Germinal center (tissue), 1 donor: ENCODE results near the gene SPTBN4.
"Not testable (repeated sequence)": the region's sequence is repeated elsewhere in the genome, so short reads cannot be mapped to it uniquely, and the experiment has no call there.

Experiments used
- DNase-seq: peaks from one replicate; pipeline ENCODE4 v3.0.0; 2012; ENCODE audit warnings: mixed read lengths, low spot score

The SPTBN4 gene

DNA sequence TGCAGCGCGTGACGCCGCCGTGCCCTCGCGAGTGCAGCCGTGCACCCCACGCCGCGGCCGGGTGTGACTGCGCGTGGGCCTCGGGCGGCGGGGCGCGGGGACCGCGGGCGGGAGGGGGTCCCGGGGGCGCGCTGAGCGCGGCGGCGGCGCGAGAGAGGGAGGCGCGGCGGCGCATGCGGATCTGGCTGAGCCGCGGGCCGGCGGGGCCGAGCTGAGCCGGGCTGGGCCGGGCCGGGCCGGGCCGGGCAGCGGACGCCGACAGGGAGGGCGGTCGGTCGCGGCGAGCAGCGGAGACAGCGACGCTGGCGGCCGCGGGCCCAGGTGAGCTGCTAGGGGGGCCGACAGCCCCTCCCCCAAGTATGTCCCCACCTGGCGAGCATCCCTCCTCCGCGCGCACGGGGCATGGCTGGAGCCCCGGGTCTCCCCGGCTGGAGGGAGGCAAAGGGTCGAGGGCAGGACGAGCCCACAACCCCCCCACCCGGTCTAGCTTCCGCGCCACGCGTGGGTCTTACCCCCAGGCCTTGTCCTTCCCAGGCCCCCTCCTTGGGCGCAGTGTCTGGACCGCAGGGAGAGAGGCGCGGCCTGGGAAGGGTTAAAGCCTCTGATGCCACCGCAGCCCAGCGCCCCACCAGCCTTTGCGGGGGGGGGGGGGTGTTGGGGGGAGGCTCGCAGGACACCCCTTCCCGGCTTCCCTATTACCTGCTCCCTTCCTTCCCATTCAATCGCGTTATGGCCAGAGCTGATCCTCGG, at the start of gene SPTBN4:
Gene SPTBN4 (plus strand): TSS at position 17 of the 750 bp plus-strand sequence. CDS start 5,621 bp downstream, outside the sequence.
- DNase-seq, result no peak

DNA sequence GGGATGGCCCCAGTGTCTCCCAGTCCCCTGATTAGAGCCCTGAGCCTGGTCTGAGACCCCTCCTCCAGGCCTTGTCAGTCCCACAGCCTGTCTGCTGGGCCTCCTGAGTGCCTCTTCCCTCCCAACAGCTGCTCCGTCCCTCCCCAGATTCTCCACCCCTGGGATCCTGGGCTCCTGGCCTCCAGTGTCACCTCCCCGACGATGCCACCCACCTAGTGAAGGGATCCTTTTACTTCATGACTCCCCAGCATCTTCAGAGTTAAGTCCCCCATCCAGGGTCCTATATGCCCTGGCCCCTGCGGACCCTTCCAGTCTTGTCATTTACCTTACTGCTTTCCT, 49.2 kb upstream of the SPTBN4 start:
- no peak for DNase-seq

DNA sequence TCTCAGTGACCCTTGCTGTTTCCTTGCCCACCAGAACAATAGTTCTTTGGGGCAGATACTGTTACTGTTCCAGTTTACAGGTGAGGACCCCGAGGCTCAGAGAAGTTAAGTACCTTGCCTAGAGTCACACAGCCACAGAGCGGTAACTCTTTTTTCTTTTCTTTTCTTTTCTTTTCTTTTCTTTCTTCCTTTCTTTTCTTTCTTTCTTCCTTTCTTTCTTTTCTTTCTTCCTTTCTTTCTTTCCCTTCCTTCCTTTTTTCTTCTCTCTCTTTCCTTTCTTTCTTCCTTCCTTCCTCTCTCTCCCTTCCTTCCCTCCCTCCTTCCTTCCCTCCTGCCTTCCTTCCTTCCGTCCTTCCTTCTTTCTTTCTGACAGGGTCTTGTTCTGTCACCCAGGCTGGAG, 48.8 kb upstream of the SPTBN4 start:
- DNase-seq, result no peak

DNA sequence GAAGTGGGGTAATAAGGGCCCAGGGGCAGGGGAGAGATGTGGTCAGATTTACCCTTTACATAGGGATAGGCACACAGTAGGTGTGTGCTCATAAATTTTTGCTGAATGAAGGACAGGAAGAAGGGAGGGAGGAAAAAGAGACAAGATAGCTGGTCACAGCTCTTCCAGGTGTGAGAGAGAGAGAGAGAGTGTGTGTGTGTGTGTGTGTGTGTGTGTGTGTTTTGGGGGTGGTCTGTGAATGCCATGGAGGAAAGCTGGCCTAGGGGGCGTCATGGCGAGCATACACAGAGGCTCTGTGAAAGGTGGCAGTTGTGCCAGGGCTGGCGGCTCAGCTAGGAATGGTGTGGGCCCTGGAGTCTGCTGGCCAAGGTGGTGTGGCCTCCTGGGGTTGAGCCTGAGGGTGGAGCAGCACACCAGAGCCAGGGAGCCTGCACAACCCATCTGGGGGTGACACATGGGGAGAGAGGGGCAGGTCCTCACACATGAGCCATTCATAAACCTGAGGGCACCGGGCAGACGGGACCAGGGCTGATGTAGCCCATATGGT, 47.7 kb upstream of the SPTBN4 start:
- no peak for DNase-seq

DNA sequence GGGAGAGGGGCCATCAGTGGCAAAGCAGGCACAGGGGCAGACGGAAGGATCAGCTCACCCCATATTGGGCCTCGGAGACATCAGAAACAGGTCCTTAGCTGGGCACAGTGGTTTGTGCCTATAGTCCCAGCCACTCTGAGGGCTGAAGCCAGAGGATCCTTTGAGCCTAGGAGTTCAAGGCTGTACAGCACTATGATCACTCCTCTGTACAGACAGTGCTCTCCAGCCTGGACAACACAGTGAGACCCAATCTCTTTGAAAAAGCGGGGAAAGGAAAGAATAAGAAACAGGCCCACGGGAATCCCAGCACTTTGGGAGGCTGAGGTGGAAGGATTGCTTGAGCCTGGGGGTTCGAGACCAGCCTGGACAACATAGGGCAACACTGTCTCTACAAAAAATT, 47.0 kb upstream of the SPTBN4 start:
- no peak for DNase-seq

DNA sequence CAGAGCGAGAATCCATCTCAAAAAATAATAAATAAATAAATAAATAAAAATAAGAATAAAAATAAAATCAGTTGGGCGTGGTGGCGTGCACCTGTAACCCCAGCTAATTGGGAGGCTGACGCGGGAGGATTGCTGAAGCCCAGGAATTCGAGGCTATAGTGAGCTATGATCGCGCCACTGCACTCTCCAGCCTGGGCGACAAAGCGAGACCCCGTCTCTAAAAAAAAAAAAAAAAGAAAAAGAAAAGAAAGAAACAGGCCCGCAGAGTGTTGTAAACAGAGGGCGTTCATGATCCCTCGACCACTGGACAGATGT, 46.4 kb upstream of the SPTBN4 start:
- DNase-seq, result no peak

DNA sequence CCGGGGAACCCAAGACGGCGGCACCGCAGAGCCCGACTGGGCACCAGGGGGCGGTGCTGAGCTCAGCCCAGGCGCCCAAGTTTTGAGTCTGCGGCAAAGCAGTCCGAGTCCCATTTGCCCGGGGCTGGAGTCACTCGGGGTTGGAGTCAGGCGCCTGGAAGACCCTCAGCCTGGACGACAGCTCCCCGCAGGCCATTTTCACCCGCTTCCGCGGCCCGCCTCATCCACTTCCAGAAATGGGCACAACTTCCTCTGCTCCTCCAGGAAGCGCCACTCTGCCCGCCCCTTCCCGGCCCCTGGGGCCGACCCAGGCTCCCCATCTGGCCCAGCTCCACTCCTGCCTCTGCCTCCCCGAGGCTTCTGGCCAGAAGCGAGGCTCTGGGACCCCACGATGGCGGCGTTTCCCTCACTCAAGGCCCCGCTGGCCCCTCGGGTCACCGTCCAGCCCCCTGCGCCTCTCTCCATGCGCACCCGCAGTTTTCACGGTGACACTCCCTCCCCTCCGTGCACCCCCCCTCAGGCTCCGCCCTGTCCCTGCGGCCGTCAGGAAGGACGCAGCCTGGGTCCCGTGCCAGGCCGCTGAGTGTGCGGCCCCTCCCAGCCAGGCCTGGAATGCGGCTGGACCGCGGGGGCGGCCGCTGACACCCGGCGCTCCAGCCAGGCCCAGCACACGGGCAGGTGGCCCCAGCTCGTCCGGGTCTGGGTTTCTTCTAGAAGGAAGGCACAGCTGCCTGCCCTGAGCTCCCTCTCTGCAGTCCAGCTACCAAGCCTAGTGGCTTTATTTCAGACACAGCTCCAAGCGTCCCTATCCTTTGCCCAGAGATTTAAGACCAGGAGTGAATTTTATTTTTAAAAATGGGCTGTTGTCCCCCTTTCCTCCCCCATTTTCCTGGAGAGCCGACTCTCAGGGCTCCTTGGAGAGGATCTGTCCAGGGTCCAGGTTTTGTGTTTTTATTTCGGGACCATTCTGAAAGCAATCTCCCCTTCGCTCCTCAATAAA, 45.7 kb upstream of the SPTBN4 start:
- peak; percentile 75 for DNase-seq

DNA sequence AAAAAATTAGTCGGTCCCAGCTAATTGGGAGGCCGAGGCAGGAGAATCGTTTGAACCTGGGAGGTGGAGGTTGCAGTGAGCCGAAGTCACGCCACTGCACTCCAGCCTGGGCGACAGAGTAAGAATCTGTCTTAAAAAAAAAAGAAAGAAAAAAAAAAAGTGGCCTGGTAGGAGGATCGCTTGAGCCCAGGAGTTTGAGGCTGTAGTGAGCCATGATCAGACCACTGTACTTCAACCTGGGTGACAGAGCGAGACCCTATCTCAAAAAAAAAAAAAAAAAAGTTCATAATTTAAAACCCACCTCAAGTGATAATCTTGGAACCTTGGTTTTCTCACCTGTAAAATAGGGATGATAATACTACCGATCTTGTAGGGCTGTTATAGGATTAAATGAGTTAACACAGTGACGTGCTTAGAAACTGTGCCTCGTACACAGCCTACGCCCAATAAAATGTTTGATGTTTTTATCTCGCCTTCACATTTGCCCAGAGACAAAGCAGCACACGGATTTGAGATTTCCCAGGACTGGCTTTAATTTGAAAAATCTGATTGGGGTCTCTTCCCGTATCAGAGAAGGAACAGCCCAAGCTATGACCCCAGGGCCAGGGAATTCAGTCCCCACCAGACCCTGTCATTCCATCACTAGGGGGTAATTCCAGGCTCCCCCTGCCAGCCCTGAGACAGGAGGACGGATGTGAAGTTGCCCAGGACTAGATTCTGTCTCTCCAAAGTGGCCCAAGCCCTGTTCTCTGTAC, 44.6 kb upstream of the SPTBN4 start:
- no peak for DNase-seq

DNA sequence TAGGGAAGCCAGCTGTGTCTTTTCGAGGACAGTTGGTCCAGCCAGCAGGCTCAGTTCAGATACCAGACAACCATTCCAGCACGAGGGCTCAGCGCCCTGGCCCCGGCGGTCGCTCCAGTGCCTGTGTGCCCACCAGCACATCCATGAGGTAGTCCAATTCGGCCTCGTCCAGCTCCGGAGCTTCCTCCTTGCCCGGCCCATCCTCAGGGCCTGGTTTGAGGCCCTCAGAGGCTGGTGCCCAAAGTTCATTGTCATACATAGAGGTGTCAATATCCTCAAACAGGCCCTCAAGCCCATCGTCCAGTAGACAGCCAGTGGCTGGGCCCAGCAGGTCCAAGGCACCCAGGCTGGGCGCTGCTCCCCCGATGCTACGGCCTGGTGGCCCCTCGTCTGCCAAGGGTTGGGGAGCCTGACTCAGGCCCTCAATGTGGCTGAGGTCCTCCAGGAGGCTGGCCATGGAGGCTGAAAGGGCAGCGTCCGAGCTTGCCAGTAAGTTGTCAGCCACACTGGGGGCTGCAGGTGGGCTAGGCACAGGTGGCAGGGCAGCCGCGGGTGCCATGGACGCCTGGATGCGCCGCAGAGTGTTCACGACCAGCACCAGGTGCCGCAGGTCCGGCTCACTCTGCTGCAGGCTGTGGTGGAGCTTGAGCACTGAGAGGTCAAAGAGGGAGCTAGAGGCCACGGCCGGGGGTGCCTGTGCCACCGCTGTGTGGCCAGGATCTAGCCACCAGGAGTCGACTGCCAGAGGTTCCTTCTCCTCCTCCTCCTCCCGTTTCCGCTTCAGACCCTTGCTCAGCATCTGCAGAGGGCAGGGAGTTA, 43.8 kb upstream of the SPTBN4 start:
- no peak for DNase-seq

DNA sequence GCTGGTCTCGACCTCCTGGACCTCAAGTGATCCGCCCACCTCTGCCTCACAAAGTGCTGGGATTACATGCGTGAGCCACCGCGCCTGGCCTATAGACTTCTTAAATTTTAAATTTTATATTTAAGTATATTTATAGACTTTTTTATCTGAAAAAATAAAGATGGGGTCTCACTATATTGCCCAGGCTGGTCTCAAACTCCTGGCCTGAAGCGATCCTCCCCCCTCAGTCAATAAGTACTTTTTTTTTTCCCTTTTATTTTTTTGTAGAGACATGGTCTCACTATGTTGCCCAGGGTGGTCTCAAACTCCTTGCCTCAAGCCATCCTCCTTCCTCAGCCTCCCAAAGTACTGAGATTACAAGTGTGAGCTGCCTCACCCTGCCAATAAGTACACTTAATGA, 42.9 kb upstream of the SPTBN4 start:
- no peak for DNase-seq

DNA sequence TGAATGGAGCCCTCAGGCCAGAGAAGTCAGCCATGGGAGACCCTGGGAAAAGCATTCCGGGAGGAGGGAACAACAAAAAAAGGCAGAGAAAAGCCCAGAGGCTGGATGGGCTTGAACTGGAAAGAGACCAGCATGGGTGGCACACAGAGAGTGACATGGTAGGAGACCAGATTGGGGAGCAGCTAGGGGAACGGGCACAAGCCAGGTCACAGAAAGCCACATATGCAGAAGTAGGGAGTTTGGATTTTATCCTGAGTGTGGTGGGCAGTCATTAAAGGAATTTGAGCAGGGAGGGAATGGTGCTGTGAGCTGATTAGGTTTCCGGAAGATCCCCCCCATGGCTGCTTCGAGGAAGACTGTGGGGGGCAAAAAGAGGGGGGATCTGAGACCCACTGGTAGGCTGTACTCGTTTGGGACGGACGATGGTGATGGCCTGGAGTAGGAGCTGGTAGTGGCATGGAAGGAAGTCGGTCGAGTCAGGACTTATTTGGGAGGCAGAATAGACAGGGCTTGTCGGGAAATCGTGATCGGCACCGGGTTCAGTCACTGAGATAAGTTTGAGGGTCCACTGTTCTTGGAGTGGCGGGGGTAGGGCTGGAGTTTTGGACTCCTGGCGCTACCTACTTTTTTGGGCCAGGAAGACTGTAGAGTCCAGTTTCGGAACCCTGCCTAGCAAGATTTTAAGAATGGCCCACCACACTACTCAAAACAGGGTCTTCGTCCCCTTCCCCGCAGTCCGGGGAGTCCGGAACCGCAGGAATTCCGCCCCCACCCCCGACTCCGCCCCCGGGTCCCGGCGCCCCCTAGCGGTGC, 42.0 kb upstream of the SPTBN4 start:
- no peak for DNase-seq

DNA sequence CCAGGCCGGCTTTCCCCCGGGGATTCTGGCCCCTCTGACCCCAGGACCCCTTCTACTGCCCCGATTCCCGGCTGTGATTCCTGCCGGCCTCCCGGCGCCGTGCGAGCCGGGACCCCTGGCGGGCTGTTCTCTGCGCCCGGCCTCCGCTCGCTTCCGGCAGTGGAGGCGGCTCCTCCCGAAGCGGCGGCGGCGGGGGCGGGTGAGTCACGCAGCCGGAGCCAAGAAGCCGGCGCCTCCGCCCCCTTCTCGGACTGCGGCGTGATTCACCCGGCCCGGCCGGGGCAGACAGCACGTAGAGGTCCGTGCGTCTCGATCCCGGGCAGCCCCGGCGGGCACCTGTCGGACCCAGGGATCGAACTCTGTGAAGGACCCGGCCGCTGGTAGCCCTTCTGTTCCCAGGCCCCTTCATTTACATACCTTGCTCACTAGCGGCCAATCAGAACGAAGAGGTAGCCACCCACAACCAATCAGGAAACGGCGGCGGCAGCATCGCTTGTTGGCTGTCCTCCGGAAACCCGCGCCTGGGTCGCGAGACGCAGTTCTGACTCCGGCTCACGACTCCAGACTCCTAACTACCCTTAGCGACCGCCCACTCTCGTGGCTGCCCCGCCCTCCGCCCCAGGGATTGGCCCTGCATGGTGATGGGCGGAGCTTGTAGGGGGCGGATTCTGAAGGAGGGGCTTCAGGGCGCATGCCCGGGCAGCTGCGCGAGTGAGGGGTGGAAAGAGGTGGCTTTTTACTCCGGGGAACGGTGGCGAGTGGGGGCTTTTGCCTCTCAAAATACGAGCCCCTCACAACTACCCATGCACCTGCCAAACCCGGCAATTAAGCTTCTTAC, 41.1 kb upstream of the SPTBN4 start, which contains the start of gene SERTAD1:
Gene SERTAD1 (minus strand): TSS at position 543 of the 838 bp plus-strand sequence. CDS start 2,446 bp downstream, outside the sequence.
- peak; percentile 99 for DNase-seq

DNA sequence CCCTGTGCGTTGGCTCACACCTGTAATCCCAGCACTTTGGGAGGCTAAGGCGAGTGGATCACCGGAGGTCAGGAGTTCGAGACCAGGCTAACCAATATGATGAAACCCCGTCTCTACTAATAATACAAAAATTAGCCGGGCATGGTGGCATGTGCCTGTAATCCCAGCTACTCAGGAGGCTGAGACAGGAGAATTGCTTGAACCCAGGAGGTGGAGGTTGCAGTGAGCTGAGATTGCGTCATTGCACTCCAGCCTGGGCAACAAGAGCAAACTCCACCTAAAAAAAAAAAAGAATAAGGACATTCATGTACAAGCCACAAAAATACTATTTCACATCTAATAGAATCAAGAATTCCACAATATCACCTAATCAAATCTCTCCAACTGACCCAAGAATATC, 38.6 kb upstream of the SPTBN4 start:
- not testable (repeated sequence) for DNase-seq

DNA sequence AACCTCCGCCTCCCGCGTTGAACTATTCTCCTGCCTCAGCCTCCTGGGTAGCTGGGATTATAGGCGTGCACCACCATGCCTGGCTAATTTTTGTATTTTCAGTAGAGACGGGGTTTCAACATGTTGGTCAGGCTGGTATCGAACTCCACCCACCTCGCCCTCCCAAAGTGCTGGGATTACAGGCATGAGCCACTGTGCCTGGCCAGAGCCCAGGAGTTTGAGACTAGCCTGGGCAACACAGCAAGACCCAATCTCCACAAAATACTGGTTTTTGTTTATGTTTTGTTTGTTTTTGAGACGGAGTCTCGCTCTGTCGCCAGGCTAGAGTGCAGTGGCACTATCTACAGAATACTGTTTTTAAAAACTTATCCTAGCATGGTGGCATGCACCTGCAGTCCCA, 36.6 kb upstream of the SPTBN4 start:
- DNase-seq, result not testable (repeated sequence)

DNA sequence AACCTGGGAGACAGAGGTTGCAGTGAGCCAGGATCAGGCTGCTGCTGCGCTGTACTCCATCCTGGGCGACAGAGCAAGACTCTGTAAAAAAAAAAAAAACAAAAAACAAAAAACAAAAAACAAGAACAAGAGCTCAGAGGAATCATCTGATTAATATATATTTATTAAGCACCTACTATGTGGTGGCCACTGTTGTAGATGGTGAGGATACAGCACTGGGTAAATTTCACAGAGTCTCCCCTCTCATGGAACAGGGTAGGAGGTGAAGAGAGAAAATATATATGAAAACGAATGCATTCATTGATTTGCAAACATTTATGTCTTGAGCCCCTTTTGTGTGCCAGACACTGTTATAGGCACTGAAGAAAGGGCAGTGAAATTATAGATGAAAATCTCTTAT, 35.1 kb upstream of the SPTBN4 start:
- DNase-seq, result no peak

DNA sequence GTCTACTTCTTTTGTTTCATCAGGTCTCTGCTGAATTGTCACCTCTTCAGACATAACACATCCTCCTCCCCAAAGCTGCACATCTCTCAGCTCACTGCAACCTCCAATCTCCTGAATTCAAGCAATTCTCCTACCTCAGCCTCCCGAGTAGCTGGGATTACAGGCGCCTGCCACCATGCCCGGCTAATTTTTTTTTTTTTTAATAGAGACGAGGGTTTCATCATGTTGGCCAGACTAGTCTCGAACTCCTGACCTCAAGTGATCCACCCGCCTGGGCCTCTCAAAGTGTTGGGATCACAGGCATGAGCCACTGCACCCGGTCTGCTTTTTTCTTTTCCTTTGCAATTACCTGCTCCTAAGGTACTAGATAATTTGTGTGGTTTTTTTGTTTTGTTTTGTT, 34.0 kb upstream of the SPTBN4 start:
- DNase-seq, result not testable (repeated sequence)

DNA sequence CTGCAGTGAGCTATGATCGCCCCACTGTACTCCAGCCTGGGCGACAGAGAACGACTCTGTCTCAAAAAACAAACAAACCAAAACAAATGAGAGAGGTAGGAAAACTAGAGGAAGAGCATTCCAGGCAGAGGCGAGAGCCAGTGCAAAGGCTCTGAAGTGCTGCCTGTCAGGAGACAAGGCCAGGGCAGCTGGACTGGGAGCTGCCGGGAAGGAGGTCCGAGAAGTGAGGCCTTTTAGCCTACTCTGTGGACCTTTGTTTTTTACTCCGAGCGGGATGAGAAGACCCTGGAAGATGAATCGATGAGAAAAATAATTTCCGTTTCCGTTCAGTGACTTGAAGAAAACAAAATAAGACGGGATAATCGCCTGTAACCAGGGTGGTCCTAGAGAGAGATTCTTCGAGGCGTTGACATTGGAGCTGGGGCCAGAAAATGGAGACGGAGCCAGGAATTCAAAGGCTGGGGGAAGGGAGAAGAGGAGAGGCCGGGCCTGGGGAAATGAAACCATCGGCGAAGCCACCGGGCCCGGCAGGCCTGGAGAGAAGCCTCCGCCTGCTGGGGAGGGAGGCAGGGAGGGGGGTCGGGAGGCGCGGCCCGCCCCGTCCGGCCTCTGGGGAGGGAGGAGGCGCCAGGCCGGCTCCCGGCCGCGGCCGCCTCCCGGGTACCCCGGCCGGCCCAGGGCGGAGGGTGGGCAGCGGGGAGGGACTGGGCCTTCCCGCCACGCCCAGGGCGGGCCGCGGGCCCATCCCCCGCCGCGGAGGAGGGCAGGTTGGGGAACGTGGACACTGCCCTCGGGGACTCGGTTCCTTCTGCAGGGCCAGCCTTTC, 33.2 kb upstream of the SPTBN4 start:
- peak; percentile 76 for DNase-seq

DNA sequence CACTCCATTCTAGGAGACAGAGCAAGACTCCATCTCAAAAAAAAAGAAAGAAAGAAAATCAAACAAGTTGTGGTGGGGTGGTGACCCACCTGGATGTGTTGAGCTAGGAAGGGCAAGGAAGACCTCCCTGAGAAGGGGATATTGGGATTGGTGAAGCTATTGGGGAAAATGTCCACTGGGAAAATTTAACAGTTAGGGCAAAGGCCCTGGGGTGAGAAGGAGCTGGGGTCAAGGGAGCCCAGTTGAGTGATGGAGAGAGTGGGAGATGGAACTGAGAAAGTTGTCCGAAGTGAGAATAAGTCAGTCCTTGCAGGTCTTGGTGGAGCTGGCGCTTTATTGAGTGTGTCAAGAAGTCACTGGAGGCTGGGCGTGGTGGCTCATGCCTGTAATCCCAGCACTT, 28.5 kb upstream of the SPTBN4 start:
- DNase-seq, result no peak
